WTC11 (cell line): ENCODE results near the gene TM7SF3. TPM values are rescaled to one million over a fixed set of nuclear protein-coding genes. Genes with fewer than 3 reads are reported as not detected.

Source experiments
- ATAC-seq: fragments of 200-7000 bp; cut with Tn5 transposase; 2 replicates; pipeline ENCODE4 v1.10.0; 2021; ENCODE audit warnings: mild to moderate bottlenecking, moderate library complexity
- CTCF ChIA-PET: fragments of 300-600 bp; sonication (Branson Sonifier 250); formaldehyde crosslinking; loops from one replicate; lab custom pipeline; 2021; ENCODE audit warnings: antibody characterized with exemption; lab: Charles Lee
- POLR2A ChIA-PET: fragments of 350-600 bp; sonication (Branson Sonifier 250); formaldehyde crosslinking; loops from one replicate; lab custom pipeline; 2021; ENCODE audit warnings: antibody characterized with exemption; lab: Charles Lee
- DNase-seq: peaks from one replicate; pipeline ENCODE4 v3.0.0; 2021; ENCODE audit warnings: low spot score
- H3K27ac Mint-ChIP-seq: 2 replicates; pipeline ENCODE4 v1.8.0; 2021; ENCODE audit warnings: mixed read lengths
- H3K27me3 Mint-ChIP-seq: 2 replicates; pipeline ENCODE4 v1.8.0; 2021; ENCODE audit warnings: low read depth, mild to moderate bottlenecking, moderate library complexity, mixed read lengths
- H3K36me3 Mint-ChIP-seq: 2 replicates; pipeline ENCODE4 v1.8.0; 2021; ENCODE audit warnings: mixed read lengths
- H3K4me1 Mint-ChIP-seq: 2 replicates; pipeline ENCODE4 v1.8.0; 2022; ENCODE audit warnings: mixed read lengths
- H3K4me3 Mint-ChIP-seq: 2 replicates; pipeline ENCODE4 v1.8.0; 2021; ENCODE audit warnings: mild to moderate bottlenecking, moderate library complexity, mixed read lengths
- H3K9me3 Mint-ChIP-seq: 2 replicates; pipeline ENCODE4 v1.8.0; 2021; ENCODE audit warnings: mixed read lengths
- CBFB ChIP-seq: sonication (generic); formaldehyde crosslinking; IDR thresholded peaks from 2 replicates; pipeline ENCODE4 v1.8.1; 2022; ENCODE audit warnings: mild to moderate bottlenecking, low read depth, missing genetic modification reagents
- FOXP1 ChIP-seq: sonication (generic); formaldehyde crosslinking; IDR thresholded peaks from 2 replicates; pipeline ENCODE4 v1.8.0; 2022; ENCODE audit warnings: missing genetic modification reagents, mild to moderate bottlenecking, moderate library complexity, borderline replicate concordance
- GRHL2 ChIP-seq: fragments of 250-450 bp; sonication (Bioruptor Pico); IDR thresholded peaks from 2 replicates; pipeline ENCODE4 v1.8.0; 2022; ENCODE audit warnings: mild to moderate bottlenecking, moderate library complexity; ENCODE audit not compliant: insufficient replicate concordance, severe bottlenecking
- IRF2 ChIP-seq: sonication (generic); formaldehyde crosslinking; IDR thresholded peaks from 2 replicates; pipeline ENCODE4 v1.8.0; 2022; ENCODE audit warnings: low read depth, missing genetic modification reagents, borderline replicate concordance
- JAZF1 ChIP-seq: fragments of 250-450 bp; sonication (Bioruptor Pico); IDR thresholded peaks from 2 replicates; pipeline ENCODE4 v1.9.0; 2021; ENCODE audit warnings: moderate library complexity, mild to moderate bottlenecking, inconsistent platforms
- JUN ChIP-seq: sonication (generic); formaldehyde crosslinking; IDR thresholded peaks from 2 replicates; pipeline ENCODE4 v1.8.0; 2023; ENCODE audit warnings: mild to moderate bottlenecking, missing genetic modification reagents
- NFATC4 ChIP-seq: fragments of 250-450 bp; sonication (Bioruptor Pico); IDR thresholded peaks from 2 replicates; pipeline ENCODE4 v1.9.0; 2021; ENCODE audit warnings: mild to moderate bottlenecking
- OVOL2 ChIP-seq: fragments of 250-450 bp; sonication (Bioruptor Pico); IDR thresholded peaks from 2 replicates; pipeline ENCODE4 v1.9.0; 2021; ENCODE audit warnings: mild to moderate bottlenecking, borderline replicate concordance
- SMAD3 ChIP-seq: sonication (generic); formaldehyde crosslinking; IDR thresholded peaks from 2 replicates; pipeline ENCODE4 v1.8.0; 2022; ENCODE audit warnings: missing genetic modification reagents, mild to moderate bottlenecking, borderline replicate concordance
- SMAD4 ChIP-seq: sonication (generic); formaldehyde crosslinking; IDR thresholded peaks from 2 replicates; pipeline ENCODE4 v1.8.0; 2022; ENCODE audit warnings: mild to moderate bottlenecking, missing genetic modification reagents
- TEAD4 ChIP-seq: sonication (generic); formaldehyde crosslinking; IDR thresholded peaks from 2 replicates; pipeline ENCODE4 v1.8.0; 2022; ENCODE audit warnings: mild to moderate bottlenecking, missing genetic modification reagents
- ZNF138 ChIP-seq: sonication (generic); formaldehyde crosslinking; conservative IDR thresholded peaks from 2 replicates; pipeline ENCODE4 v1.8.1; 2022; ENCODE audit warnings: mild to moderate bottlenecking, moderate library complexity, missing genetic modification reagents
- total RNA-seq: library from RNA; stranded (reverse); gene quantifications from 3 replicates; pipeline ENCODE4 v1.2.3, GENCODE V29; 2021
- TF ChIP-seq, protein P1 (sequence below): sonication (generic); formaldehyde crosslinking; IDR thresholded peaks from 2 replicates; pipeline ENCODE4 v1.8.1; 2022; ENCODE audit warnings: missing genetic modification reagents, borderline replicate concordance
- TF ChIP-seq, protein P2 (sequence below): sonication (generic); formaldehyde crosslinking; IDR thresholded peaks from 2 replicates; pipeline ENCODE4 v1.8.0; 2022; ENCODE audit warnings: mild to moderate bottlenecking, missing genetic modification reagents
- TF ChIP-seq, protein P3 (sequence below): sonication (generic); formaldehyde crosslinking; IDR thresholded peaks from 2 replicates; pipeline ENCODE4 v1.8.1; 2022; ENCODE audit warnings: low read depth, missing genetic modification reagents, borderline replicate concordance
- TF ChIP-seq, protein P4 (sequence below): fragments of 250-450 bp; sonication (Bioruptor Pico); IDR thresholded peaks from 2 replicates; pipeline ENCODE4 v1.9.0; 2021; ENCODE audit warnings: mild to moderate bottlenecking
- TF ChIP-seq, protein P5 (sequence below): sonication (generic); formaldehyde crosslinking; IDR thresholded peaks from 2 replicates; pipeline ENCODE4 v1.8.0; 2023; ENCODE audit warnings: missing genetic modification reagents, mild to moderate bottlenecking, borderline replicate concordance
- TF ChIP-seq, protein P6 (sequence below): sonication (generic); formaldehyde crosslinking; IDR thresholded peaks from 2 replicates; pipeline ENCODE4 v1.8.1; 2023; ENCODE audit warnings: mild to moderate bottlenecking, missing genetic modification reagents, moderate library complexity
- TF ChIP-seq, protein P7 (sequence below): sonication (generic); formaldehyde crosslinking; IDR thresholded peaks from 2 replicates; pipeline ENCODE4 v1.8.1; 2023; ENCODE audit warnings: mild to moderate bottlenecking, missing genetic modification reagents, moderate library complexity
- TF ChIP-seq, protein P8 (sequence below): fragments of 250-450 bp; sonication (Bioruptor Pico); IDR thresholded peaks from 2 replicates; pipeline ENCODE4 v1.9.0; 2021; ENCODE audit warnings: mild to moderate bottlenecking

TM7SF3 gene
- total RNA-seq, 1 experiment from 2014 or later, result 75.3 TPM

DNA sequence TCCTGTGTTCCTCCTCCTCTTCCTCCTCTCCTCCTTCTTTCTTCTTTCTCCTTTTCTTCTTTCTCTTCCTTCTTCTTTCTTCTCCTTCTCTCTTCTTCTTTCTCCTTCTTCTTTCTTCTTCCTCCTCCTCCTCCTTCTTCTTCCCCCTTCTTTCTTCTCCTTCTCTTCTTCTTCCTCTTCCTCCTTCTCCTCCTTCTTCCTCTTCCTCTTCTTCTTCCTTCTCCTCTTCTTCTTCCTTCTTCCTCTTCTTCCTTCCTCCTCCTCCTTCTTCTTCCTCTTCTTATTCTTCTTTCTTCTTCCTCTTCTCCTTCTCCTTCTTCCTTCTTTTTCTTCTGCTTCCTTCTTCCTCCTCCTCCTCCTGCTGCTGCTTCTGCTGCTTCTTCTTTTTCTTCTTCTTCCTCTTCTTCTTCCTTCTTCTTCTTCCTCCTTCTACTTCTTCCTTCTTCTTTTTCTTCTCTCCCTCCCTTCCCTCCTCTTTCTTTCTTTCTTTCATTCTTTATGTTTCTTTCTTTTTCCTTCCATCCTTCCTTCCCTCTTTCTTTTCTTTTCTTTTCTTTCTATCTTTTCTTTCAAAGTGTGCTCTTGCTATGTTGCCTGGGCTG lies 49.2 kb upstream of the TM7SF3 start:
- peaks cover 6% of the 10 kb centered on the region for H3K9me3 Mint-ChIP-seq
- DNase-seq (no peak), ATAC-seq (no peak)
- no peak overlapping the region for H3K27ac Mint-ChIP-seq
- H3K36me3 Mint-ChIP-seq, result no peaks in the 10 kb centered on the region
- TF ChIP-seq CBFB, result no peak
- TF ChIP-seq IRF2 (CRISPR knock-in tag), result no peak
- TF ChIP-seq, protein P1, sequence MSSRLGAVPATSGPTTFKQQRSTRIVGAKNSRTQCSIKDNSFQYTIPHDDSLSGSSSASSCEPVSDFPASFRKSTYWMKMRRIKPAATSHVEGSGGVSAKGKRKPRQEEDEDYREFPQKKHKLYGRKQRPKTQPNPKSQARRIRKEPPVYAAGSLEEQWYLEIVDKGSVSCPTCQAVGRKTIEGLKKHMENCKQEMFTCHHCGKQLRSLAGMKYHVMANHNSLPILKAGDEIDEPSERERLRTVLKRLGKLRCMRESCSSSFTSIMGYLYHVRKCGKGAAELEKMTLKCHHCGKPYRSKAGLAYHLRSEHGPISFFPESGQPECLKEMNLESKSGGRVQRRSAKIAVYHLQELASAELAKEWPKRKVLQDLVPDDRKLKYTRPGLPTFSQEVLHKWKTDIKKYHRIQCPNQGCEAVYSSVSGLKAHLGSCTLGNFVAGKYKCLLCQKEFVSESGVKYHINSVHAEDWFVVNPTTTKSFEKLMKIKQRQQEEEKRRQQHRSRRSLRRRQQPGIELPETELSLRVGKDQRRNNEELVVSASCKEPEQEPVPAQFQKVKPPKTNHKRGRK (CRISPR knock-in tag), result 0 out of 2 replicates have a peak, but pooled peaks have one; percentile 29
- TF ChIP-seq, protein P2, sequence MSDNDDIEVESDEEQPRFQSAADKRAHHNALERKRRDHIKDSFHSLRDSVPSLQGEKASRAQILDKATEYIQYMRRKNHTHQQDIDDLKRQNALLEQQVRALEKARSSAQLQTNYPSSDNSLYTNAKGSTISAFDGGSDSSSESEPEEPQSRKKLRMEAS (CRISPR knock-in tag), result no peak
- TF ChIP-seq, protein P3, sequence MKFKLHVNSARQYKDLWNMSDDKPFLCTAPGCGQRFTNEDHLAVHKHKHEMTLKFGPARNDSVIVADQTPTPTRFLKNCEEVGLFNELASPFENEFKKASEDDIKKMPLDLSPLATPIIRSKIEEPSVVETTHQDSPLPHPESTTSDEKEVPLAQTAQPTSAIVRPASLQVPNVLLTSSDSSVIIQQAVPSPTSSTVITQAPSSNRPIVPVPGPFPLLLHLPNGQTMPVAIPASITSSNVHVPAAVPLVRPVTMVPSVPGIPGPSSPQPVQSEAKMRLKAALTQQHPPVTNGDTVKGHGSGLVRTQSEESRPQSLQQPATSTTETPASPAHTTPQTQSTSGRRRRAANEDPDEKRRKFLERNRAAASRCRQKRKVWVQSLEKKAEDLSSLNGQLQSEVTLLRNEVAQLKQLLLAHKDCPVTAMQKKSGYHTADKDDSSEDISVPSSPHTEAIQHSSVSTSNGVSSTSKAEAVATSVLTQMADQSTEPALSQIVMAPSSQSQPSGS (CRISPR knock-in tag), result no peak
- H3K4me1 Mint-ChIP-seq, result no peaks in the 10 kb centered on the region
- no peaks in the 10 kb centered on the region for H3K27me3 Mint-ChIP-seq
- ChIA-PET CTCF (no interaction called here), POLR2A (no interaction called here)
- H3K4me3 Mint-ChIP-seq, result no peak overlapping the region

DNA sequence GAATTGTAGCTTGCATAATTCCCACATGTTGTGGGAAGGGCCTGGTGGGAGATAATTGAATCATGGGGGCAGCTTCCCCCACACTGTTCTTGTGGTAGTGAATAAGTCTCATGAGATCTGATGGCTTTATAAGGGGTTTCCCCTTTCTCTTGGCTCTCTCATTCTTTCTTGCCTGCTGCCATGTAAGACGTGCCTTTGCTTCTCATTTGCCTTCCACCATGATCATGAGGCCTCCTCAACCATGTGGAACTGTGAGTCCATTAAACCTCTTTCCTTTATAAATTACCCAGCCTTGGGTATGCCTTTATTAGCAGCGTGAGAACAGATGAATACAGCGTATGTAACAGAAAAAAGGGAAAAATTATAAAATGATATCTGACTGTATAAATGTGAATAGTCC lies 47.1 kb upstream of the TM7SF3 start:
- no peak overlapping the region for H3K27ac Mint-ChIP-seq
- DNase-seq (no peak), ATAC-seq (no peak)
- H3K4me3 Mint-ChIP-seq, result no peak overlapping the region
- peaks cover 6% of the 10 kb centered on the region for H3K9me3 Mint-ChIP-seq
- no peaks in the 10 kb centered on the region for H3K36me3 Mint-ChIP-seq
- CTCF ChIA-PET, result no interaction called here
- POLR2A ChIA-PET, result no interaction called here
- H3K27me3 Mint-ChIP-seq, result no peaks in the 10 kb centered on the region
- TF ChIP-seq FOXP1 (CRISPR knock-in tag), result no peak
- no peak for TF ChIP-seq NFATC4
- TF ChIP-seq IRF2 (CRISPR knock-in tag), result no peak
- TF ChIP-seq JUN, result no peak
- TF ChIP-seq SMAD3 (CRISPR knock-in tag), result no peak
- TF ChIP-seq JAZF1 (CRISPR knock-in tag), result no peak
- TF ChIP-seq, protein P4, sequence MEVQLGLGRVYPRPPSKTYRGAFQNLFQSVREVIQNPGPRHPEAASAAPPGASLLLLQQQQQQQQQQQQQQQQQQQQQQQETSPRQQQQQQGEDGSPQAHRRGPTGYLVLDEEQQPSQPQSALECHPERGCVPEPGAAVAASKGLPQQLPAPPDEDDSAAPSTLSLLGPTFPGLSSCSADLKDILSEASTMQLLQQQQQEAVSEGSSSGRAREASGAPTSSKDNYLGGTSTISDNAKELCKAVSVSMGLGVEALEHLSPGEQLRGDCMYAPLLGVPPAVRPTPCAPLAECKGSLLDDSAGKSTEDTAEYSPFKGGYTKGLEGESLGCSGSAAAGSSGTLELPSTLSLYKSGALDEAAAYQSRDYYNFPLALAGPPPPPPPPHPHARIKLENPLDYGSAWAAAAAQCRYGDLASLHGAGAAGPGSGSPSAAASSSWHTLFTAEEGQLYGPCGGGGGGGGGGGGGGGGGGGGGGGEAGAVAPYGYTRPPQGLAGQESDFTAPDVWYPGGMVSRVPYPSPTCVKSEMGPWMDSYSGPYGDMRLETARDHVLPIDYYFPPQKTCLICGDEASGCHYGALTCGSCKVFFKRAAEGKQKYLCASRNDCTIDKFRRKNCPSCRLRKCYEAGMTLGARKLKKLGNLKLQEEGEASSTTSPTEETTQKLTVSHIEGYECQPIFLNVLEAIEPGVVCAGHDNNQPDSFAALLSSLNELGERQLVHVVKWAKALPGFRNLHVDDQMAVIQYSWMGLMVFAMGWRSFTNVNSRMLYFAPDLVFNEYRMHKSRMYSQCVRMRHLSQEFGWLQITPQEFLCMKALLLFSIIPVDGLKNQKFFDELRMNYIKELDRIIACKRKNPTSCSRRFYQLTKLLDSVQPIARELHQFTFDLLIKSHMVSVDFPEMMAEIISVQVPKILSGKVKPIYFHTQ (CRISPR knock-in tag), result no peak
- TF ChIP-seq GRHL2 (CRISPR knock-in tag), result no peak
- TF ChIP-seq ZNF138 (CRISPR knock-in tag), result no peak
- TF ChIP-seq, protein P5, sequence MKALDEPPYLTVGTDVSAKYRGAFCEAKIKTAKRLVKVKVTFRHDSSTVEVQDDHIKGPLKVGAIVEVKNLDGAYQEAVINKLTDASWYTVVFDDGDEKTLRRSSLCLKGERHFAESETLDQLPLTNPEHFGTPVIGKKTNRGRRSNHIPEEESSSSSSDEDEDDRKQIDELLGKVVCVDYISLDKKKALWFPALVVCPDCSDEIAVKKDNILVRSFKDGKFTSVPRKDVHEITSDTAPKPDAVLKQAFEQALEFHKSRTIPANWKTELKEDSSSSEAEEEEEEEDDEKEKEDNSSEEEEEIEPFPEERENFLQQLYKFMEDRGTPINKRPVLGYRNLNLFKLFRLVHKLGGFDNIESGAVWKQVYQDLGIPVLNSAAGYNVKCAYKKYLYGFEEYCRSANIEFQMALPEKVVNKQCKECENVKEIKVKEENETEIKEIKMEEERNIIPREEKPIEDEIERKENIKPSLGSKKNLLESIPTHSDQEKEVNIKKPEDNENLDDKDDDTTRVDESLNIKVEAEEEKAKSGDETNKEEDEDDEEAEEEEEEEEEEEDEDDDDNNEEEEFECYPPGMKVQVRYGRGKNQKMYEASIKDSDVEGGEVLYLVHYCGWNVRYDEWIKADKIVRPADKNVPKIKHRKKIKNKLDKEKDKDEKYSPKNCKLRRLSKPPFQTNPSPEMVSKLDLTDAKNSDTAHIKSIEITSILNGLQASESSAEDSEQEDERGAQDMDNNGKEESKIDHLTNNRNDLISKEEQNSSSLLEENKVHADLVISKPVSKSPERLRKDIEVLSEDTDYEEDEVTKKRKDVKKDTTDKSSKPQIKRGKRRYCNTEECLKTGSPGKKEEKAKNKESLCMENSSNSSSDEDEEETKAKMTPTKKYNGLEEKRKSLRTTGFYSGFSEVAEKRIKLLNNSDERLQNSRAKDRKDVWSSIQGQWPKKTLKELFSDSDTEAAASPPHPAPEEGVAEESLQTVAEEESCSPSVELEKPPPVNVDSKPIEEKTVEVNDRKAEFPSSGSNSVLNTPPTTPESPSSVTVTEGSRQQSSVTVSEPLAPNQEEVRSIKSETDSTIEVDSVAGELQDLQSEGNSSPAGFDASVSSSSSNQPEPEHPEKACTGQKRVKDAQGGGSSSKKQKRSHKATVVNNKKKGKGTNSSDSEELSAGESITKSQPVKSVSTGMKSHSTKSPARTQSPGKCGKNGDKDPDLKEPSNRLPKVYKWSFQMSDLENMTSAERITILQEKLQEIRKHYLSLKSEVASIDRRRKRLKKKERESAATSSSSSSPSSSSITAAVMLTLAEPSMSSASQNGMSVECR, result no peak
- no peak for TF ChIP-seq TEAD4
- no peak for TF ChIP-seq OVOL2 (CRISPR knock-in tag)
- no peak for TF ChIP-seq SMAD4 (CRISPR knock-in tag)
- TF ChIP-seq, protein P6, sequence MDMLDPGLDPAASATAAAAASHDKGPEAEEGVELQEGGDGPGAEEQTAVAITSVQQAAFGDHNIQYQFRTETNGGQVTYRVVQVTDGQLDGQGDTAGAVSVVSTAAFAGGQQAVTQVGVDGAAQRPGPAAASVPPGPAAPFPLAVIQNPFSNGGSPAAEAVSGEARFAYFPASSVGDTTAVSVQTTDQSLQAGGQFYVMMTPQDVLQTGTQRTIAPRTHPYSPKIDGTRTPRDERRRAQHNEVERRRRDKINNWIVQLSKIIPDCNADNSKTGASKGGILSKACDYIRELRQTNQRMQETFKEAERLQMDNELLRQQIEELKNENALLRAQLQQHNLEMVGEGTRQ, result no peak
- TF ChIP-seq, protein P7, sequence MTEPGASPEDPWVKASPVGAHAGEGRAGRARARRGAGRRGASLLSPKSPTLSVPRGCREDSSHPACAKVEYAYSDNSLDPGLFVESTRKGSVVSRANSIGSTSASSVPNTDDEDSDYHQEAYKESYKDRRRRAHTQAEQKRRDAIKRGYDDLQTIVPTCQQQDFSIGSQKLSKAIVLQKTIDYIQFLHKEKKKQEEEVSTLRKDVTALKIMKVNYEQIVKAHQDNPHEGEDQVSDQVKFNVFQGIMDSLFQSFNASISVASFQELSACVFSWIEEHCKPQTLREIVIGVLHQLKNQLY (CRISPR knock-in tag), result no peak
- TF ChIP-seq, protein P8, sequence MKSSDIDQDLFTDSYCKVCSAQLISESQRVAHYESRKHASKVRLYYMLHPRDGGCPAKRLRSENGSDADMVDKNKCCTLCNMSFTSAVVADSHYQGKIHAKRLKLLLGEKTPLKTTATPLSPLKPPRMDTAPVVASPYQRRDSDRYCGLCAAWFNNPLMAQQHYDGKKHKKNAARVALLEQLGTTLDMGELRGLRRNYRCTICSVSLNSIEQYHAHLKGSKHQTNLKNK (CRISPR knock-in tag), result no peak
- H3K4me1 Mint-ChIP-seq, result no peaks in the 10 kb centered on the region
